Trophoblast cell (in vitro differentiated cells and primary cell): ENCODE measurements around the gene RNF123.
"Not testable (repeated sequence)": the region's sequence is repeated elsewhere in the genome, so short reads cannot be mapped to it uniquely, and the experiment has no call there.

ENCODE experiments used
- DNase-seq, 2 donors: peaks; one replicate each; pipeline ENCODE4 v3.0.0-alpha.2; 2016
- H2AFZ ChIP-seq: 2 replicates; pipeline ENCODE4 v1.6.1; 2013; ENCODE audit warnings: low read length, moderate library complexity, mild to moderate bottlenecking; ENCODE audit not compliant: insufficient read depth, poor library complexity
- H2AK5ac ChIP-seq: 2 replicates; pipeline ENCODE4 v1.6.1; 2013; ENCODE audit warnings: mild to moderate bottlenecking, low read length
- H2BK120ac ChIP-seq: 2 replicates; pipeline ENCODE4 v1.6.1; 2013; ENCODE audit warnings: low read length, mild to moderate bottlenecking, moderate library complexity; ENCODE audit not compliant: insufficient read depth, poor library complexity
- H2BK12ac ChIP-seq: 2 replicates; pipeline ENCODE4 v1.6.1; 2013; ENCODE audit warnings: mild to moderate bottlenecking, low read length, moderate library complexity
- H2BK5ac ChIP-seq: 2 replicates; pipeline ENCODE4 v1.6.1; 2013; ENCODE audit warnings: low read length, low read depth, moderate library complexity, mild to moderate bottlenecking; ENCODE audit not compliant: poor library complexity
- H3K14ac ChIP-seq: 2 replicates; pipeline ENCODE4 v1.6.1; 2013; ENCODE audit warnings: mild to moderate bottlenecking, low read length
- H3K18ac ChIP-seq: 2 replicates; pipeline ENCODE4 v1.6.1; 2013; ENCODE audit warnings: mild to moderate bottlenecking, low read length
- H3K23ac ChIP-seq: 2 replicates; pipeline ENCODE4 v1.6.1; 2013; ENCODE audit warnings: low read length
- H3K27ac ChIP-seq: 2 replicates; pipeline ENCODE4 v1.5.1; 2013; ENCODE audit warnings: low read depth, mild to moderate bottlenecking, inconsistent platforms, low read length, moderate library complexity
- H3K27me3 ChIP-seq: 2 replicates; pipeline ENCODE4 v1.6.1; 2013; ENCODE audit warnings: inconsistent platforms, mild to moderate bottlenecking, low read length, moderate library complexity; ENCODE audit not compliant: insufficient read depth
- H3K36me3 ChIP-seq, 2 experiments: 1 replicate in 1 of 2; 2 replicates in 1 of 2; pipeline ENCODE4 v1.6.1; 2013; ENCODE audit warnings: low read length in 2 of 2, mild to moderate bottlenecking in 2 of 2, moderate library complexity in 1 of 2; ENCODE audit not compliant: insufficient read depth in 2 of 2, control insufficient read depth in 1 of 2
- H3K4ac ChIP-seq: 2 replicates; pipeline ENCODE4 v1.6.1; 2013; ENCODE audit warnings: low read depth, mild to moderate bottlenecking, low read length, moderate library complexity
- H3K4me1 ChIP-seq, 2 experiments: 1 replicate in 1 of 2; 2 replicates in 1 of 2; pipeline ENCODE4 v1.6.1; 2013; ENCODE audit warnings: low read length in 2 of 2, mild to moderate bottlenecking in 2 of 2, moderate library complexity in 1 of 2; ENCODE audit not compliant: insufficient read depth in 2 of 2, control insufficient read depth in 1 of 2
- H3K4me2 ChIP-seq: 2 replicates; pipeline ENCODE4 v1.6.1; 2013; ENCODE audit warnings: inconsistent platforms, mild to moderate bottlenecking, low read length, moderate library complexity
- H3K4me3 ChIP-seq: 2 replicates; pipeline ENCODE4 v1.5.1; 2013; ENCODE audit warnings: mild to moderate bottlenecking, low read depth, low read length, inconsistent platforms
- H3K79me1 ChIP-seq: one replicate; pipeline ENCODE4 v1.6.1; 2013; ENCODE audit warnings: low read length
- H3K79me2 ChIP-seq: 2 replicates; pipeline ENCODE4 v1.6.1; 2013; ENCODE audit warnings: low read length, mild to moderate bottlenecking; ENCODE audit not compliant: control insufficient read depth, insufficient read depth, poor library complexity
- H3K9ac ChIP-seq: 2 replicates; pipeline ENCODE4 v1.6.1; 2013; ENCODE audit warnings: mild to moderate bottlenecking, low read length
- H3K9me3 ChIP-seq: 2 replicates; pipeline ENCODE4 v1.6.1; 2013; ENCODE audit warnings: low read depth, mild to moderate bottlenecking, control low read depth, inconsistent platforms, low read length; ENCODE audit not compliant: insufficient read depth
- H4K12ac ChIP-seq: 2 replicates; pipeline ENCODE4 v1.6.1; 2013; ENCODE audit warnings: low read depth, mild to moderate bottlenecking, low read length, moderate library complexity
- H4K8ac ChIP-seq: 2 replicates; pipeline ENCODE4 v1.6.1; 2013; ENCODE audit warnings: low read depth, mild to moderate bottlenecking, low read length, moderate library complexity
- H4K91ac ChIP-seq: one replicate; pipeline ENCODE4 v1.6.1; 2013; ENCODE audit warnings: low read depth, mild to moderate bottlenecking, low read length, moderate library complexity
- WGBS: extraction: QIAGEN DNeasy Blood & Tissue Kit; methylation state at CpG from one replicate; pipeline ENCODE4 v1.1.7; 2013; ENCODE audit warnings: missing lambda C conversion rate; ENCODE audit not compliant: insufficient read length, insufficient coverage; ENCODE audit errors: extremely low coverage; 5-methylcytosine and 5-hydroxymethylcytosine counted together

The RNF123 gene

DNA sequence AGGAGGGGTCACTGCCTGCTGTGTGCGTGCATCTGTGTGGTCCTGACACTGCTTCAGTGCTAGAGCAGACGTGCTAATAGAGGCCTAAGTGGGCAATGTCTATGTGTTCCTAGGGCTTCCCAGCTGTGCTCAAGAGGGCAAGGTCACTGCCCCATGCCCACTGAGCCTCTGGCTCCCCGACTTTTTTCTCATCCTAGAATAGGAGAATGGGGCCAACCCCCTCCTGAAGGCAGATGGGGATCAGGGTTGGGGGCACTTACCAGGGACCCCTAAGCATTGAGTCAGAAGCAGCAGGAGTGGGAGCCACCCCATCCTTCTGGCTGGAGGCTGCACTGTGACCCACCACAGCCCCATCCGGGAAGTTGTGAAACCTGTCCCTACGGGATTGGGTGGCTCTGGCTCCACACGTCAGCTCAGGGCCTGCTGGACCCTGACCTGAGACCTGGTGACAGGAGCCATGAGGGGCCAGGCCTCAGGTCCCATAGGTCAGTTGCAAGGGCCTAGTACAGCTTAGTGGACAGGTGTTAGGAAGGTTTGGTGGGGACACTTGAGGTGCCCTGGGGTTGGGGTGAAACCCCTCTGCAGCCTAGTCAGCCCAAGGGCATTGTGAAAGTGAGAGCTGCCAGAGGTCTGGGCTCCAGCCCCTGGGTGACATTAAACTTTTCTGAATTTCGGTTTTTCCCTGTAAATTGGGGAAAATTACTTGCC is 865 bp upstream of the RNF123 start:
- Histone ChIP-seq H3K4me1 (peaks cover 3 to 18% of the 10 kb centered on the region in 2 experiments), H4K91ac (peak overlapping the region; percentile 30), H3K4me2 (peak overlapping the region; percentile 99), H4K8ac (peak overlapping the region; percentile 94), H4K12ac (peak overlapping the region; percentile 78)
- H3K23ac ChIP-seq, H3K4ac ChIP-seq, H3K79me2 ChIP-seq, H3K9ac ChIP-seq, H3K27ac ChIP-seq, H2BK12ac ChIP-seq, H2BK120ac ChIP-seq, H3K18ac ChIP-seq, H3K4me3 ChIP-seq, DNase-seq, H2AK5ac ChIP-seq, H2BK5ac ChIP-seq, H3K79me1 ChIP-seq, H3K14ac ChIP-seq, H3K27me3 ChIP-seq, H3K9me3 ChIP-seq, H2AFZ ChIP-seq, H3K36me3 ChIP-seq: not testable (repeated sequence)
- WGBS: no CpG with 5 or more reads among the region's 7 CpGs

DNA sequence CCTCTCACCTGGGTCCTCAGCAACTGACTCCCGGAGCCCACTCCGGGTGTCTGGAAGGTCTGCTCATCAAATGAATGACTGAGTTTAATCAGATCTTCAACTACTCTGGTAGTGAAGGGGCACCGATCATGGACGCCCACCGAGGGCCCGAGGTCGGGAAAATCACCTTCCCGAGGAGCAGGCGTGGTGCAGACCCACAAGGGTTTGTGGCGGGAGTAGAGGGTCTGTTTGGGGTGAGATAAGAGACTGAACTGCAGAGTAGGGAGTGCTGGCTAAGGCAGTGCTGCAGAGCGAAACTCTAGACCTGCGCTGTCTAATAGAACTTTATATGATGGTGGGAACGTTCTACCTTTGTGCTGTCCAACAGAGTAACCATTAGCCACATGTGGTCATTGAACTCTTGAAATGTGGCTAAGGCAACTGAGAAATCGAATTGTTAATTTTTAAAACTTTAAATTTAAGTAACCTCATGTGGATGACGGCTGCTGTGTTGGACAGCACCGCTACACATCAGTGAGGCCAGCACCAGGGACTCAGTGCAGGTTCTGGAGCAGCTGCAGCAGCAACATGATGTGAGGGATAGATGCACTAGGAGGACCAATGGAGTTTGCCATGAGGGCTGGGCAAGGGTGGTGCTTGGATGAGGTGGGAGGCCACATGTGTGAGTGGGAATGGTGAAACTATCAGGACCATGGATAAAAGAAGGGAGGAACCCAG is 709 bp downstream of the RNF123 start:
- H2AK5ac ChIP-seq, H3K9me3 ChIP-seq, H3K27ac ChIP-seq, H3K79me1 ChIP-seq, H3K27me3 ChIP-seq, H3K36me3 ChIP-seq, H3K23ac ChIP-seq, H2BK5ac ChIP-seq, H2BK12ac ChIP-seq, DNase-seq, H3K79me2 ChIP-seq, H2AFZ ChIP-seq: not testable (repeated sequence)
- Histone ChIP-seq H3K4ac (peak overlapping the region; percentile 13), H4K8ac (peak overlapping the region; percentile 86), H4K12ac (peak overlapping the region; percentile 55), H3K14ac (peak overlapping the region; percentile 62), H3K4me3 (peak overlapping the region; percentile 89), H3K4me2 (peak overlapping the region; percentile 99), H3K4me1 (peaks cover 3 to 18% of the 10 kb centered on the region in 2 experiments), H4K91ac (peak overlapping the region; percentile 53), H3K18ac (peak overlapping the region; percentile 38), H2BK120ac (peak overlapping the region; percentile 15), H3K9ac (peak overlapping the region; percentile 88)
- no CpG with 5 or more reads among the region's 16 CpGs for WGBS

DNA sequence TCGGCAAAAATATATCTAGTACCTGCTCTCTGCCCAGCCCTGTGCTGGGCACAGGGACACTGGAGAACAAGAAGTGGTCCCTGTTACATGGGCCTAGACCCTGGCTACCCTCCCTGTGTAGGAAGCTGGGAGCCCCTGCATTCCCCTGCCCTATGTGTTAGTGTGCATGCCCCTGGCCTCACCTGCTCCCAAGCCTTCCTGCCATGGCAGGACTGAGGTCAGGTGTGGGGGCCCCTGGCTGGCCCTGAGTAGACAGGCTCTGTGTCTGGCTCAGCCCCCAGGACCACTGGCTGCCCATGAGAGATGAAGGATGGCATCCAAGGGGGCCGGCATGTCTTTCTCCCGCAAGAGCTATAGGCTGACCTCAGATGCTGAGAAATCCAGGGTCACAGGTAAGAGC is 1.5 kb downstream of the RNF123 start:
- H2AK5ac ChIP-seq, H3K9me3 ChIP-seq, H2AFZ ChIP-seq, H3K79me2 ChIP-seq, H3K9ac ChIP-seq, H3K14ac ChIP-seq, H3K27me3 ChIP-seq, H2BK120ac ChIP-seq, H3K18ac ChIP-seq, H4K12ac ChIP-seq, DNase-seq, H3K23ac ChIP-seq, H3K27ac ChIP-seq, H3K36me3 ChIP-seq, H4K8ac ChIP-seq, H3K4me2 ChIP-seq, H3K4ac ChIP-seq, H2BK5ac ChIP-seq, H3K4me3 ChIP-seq, H3K79me1 ChIP-seq, H4K91ac ChIP-seq, H2BK12ac ChIP-seq: not testable (repeated sequence)
- peaks cover 3 to 16% of the 10 kb centered on the region in 2 experiments for H3K4me1 ChIP-seq
- no CpG with 5 or more reads among the region's 3 CpGs for WGBS

DNA sequence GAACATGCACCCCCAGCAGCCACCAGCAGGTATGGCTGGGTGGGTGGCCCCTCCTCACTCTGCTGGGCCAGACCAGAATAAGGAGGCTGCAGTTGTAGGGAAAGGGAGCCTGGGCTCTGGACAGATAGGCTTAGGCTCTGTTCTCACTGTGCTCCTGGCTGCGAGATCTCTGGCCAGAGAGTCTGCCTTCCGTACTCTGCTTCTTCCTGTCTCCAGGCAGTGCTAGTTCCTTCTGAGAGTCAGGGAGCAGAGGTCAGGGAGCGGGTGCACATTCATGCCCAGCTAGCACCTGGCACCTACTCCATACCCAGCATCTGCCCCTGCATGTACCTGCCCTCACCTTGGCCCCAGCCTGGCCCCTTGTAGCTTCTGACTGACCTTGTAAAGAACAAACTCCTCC is 2.1 kb downstream of the RNF123 start:
- H4K91ac ChIP-seq, H3K4ac ChIP-seq, H3K9me3 ChIP-seq, H3K36me3 ChIP-seq, H2AFZ ChIP-seq, H3K27me3 ChIP-seq, H3K79me2 ChIP-seq, H2BK12ac ChIP-seq, H3K4me2 ChIP-seq, H2BK120ac ChIP-seq, H3K14ac ChIP-seq, H3K9ac ChIP-seq, H2BK5ac ChIP-seq, DNase-seq, H3K23ac ChIP-seq, H3K27ac ChIP-seq, H2AK5ac ChIP-seq, H3K4me3 ChIP-seq, H4K8ac ChIP-seq, H4K12ac ChIP-seq, H3K18ac ChIP-seq, H3K79me1 ChIP-seq: not testable (repeated sequence)
- no CpG with 5 or more reads among the region's 3 CpGs for WGBS
- peaks cover 3 to 14% of the 10 kb centered on the region in 2 experiments for H3K4me1 ChIP-seq
